IMR-90 (cell line): ENCODE results near the gene MCMBP. TPM values are rescaled to one million over a fixed set of nuclear protein-coding genes. Genes with fewer than 3 reads are reported as not detected.

Source experiments
- ATAC-seq: fragments of 200-7000 bp; cut with Tn5 transposase; 2 replicates; pipeline ENCODE4 v1.9.1; 2020; ENCODE audit warnings: low read depth, mild to moderate bottlenecking, moderate library complexity
- BruUV-seq: library from RNA; stranded (reverse); fragments of 400-500 nt; replicated peaks from 2 replicates; lab custom pipeline; 2021; lab: Mats Ljungman, UMichigan
- CTCF ChIA-PET: fragments of 300-600 bp; formaldehyde crosslinking; extraction: SDS; loops from one replicate; lab custom pipeline; 2021; ENCODE audit warnings: antibody characterized with exemption; lab: Yijun Ruan, JAX
- POLR2A ChIA-PET: fragments of 300-600 bp; sonication (Branson Sonifier 250); formaldehyde crosslinking; loops from one replicate; lab custom pipeline; 2022; ENCODE audit warnings: antibody characterized with exemption; ENCODE audit not compliant: unreplicated experiment; lab: Charles Lee
- DNase-seq: peaks from one replicate; pipeline ENCODE4 v3.0.0; 2013
- H2AFZ ChIP-seq: replicated peaks from 2 replicates; pipeline ENCODE3; 2013; ENCODE audit warnings: low read length, mild to moderate bottlenecking; ENCODE audit not compliant: poor library complexity
- H2AK5ac ChIP-seq: 2 replicates; pipeline ENCODE4 v1.6.1; 2013; ENCODE audit warnings: low read depth, low read length, inconsistent platforms
- H2AK9ac ChIP-seq: replicated peaks from 2 replicates; pipeline ENCODE3; 2013; ENCODE audit warnings: mild to moderate bottlenecking, low read depth, low read length, moderate library complexity; ENCODE audit not compliant: poor library complexity
- H2BK120ac ChIP-seq: 2 replicates; pipeline ENCODE4 v1.6.1; 2013; ENCODE audit warnings: low read depth, low read length, inconsistent platforms
- H2BK15ac ChIP-seq: 3 replicates; pipeline ENCODE4 v1.6.1; 2013; ENCODE audit warnings: low read depth, low read length, inconsistent platforms
- H2BK20ac ChIP-seq: 2 replicates; pipeline ENCODE4 v1.6.1; 2013; ENCODE audit warnings: low read depth, mild to moderate bottlenecking, inconsistent platforms, low read length, moderate library complexity
- H2BK5ac ChIP-seq: 2 replicates; pipeline ENCODE4 v1.6.1; 2013; ENCODE audit warnings: mild to moderate bottlenecking, low read depth, low read length, inconsistent platforms; ENCODE audit not compliant: poor library complexity, severe bottlenecking
- H3K14ac ChIP-seq: replicated peaks from 2 replicates; pipeline ENCODE4 v1.6.1; 2013; ENCODE audit warnings: low read depth, low read length, inconsistent platforms
- H3K18ac ChIP-seq: 2 replicates; pipeline ENCODE4 v1.6.1; 2013; ENCODE audit warnings: low read depth, low read length, control low read depth
- H3K23ac ChIP-seq: 2 replicates; pipeline ENCODE4 v1.6.1; 2013; ENCODE audit warnings: low read depth, low read length, inconsistent platforms
- H3K27ac ChIP-seq: 2 replicates; pipeline ENCODE4 v1.5.1; 2013; ENCODE audit warnings: mild to moderate bottlenecking, control low read depth, low read length; ENCODE audit not compliant: insufficient read depth
- H3K27me3 ChIP-seq: 2 replicates; pipeline ENCODE4 v1.6.1; 2013; ENCODE audit warnings: low read length; ENCODE audit not compliant: control insufficient read depth, insufficient read depth
- H3K36me3 ChIP-seq: 2 replicates; pipeline ENCODE4 v1.6.1; 2013; ENCODE audit warnings: low read length, mixed read lengths; ENCODE audit not compliant: control insufficient read depth, insufficient read depth
- H3K4ac ChIP-seq: 2 replicates; pipeline ENCODE4 v1.6.1; 2013; ENCODE audit warnings: low read depth, low read length, inconsistent platforms
- H3K4me1 ChIP-seq: 2 replicates; pipeline ENCODE4 v1.6.1; 2013; ENCODE audit warnings: low read length, mixed read lengths; ENCODE audit not compliant: control insufficient read depth, insufficient read depth
- H3K4me2 ChIP-seq: 2 replicates; pipeline ENCODE4 v1.6.1; 2013; ENCODE audit warnings: low read depth, mild to moderate bottlenecking, control low read depth, low read length, moderate library complexity
- H3K4me3 ChIP-seq: 2 replicates; pipeline ENCODE4 v1.5.1; 2013; ENCODE audit warnings: low read depth, mild to moderate bottlenecking, control low read depth, low read length, moderate library complexity; ENCODE audit not compliant: insufficient read depth
- H3K56ac ChIP-seq: 2 replicates; pipeline ENCODE4 v1.6.1; 2013; ENCODE audit warnings: low read length, inconsistent platforms; ENCODE audit not compliant: insufficient read depth; ENCODE audit errors: extremely low read depth
- H3K79me1 ChIP-seq, 2 experiments: 2 replicates each; pipeline ENCODE4 v1.6.1; 2013; ENCODE audit warnings: low read length in 2 of 2, inconsistent platforms in 1 of 2, low read depth in 1 of 2
- H3K9ac ChIP-seq: 2 replicates; pipeline ENCODE4 v1.6.1; 2013; ENCODE audit warnings: low read depth, low read length, control low read depth
- H3K9me1 ChIP-seq: 2 replicates; pipeline ENCODE4 v1.6.1; 2013; ENCODE audit warnings: low read length, inconsistent platforms; ENCODE audit not compliant: insufficient read depth
- H3K9me3 ChIP-seq: 2 replicates; pipeline ENCODE4 v1.6.1; 2013; ENCODE audit warnings: low read length; ENCODE audit not compliant: control insufficient read depth, insufficient read depth
- H4K20me1 ChIP-seq: 2 replicates; pipeline ENCODE4 v1.6.1; 2013; ENCODE audit warnings: low read length, inconsistent platforms; ENCODE audit not compliant: insufficient read depth
- H4K5ac ChIP-seq: 2 replicates; pipeline ENCODE4 v1.6.1; 2013; ENCODE audit warnings: mild to moderate bottlenecking, low read depth, low read length, control low read depth
- H4K8ac ChIP-seq, 2 experiments: 2 replicates each; pipeline ENCODE4 v1.6.1; 2013; ENCODE audit warnings: low read depth in 2 of 2, low read length in 2 of 2, control low read depth in 1 of 2, inconsistent platforms in 1 of 2
- H4K91ac ChIP-seq: 2 replicates; pipeline ENCODE4 v1.6.1; 2013; ENCODE audit warnings: low read depth, low read length, inconsistent platforms; ENCODE audit not compliant: insufficient read depth
- MAFK ChIP-seq: IDR thresholded peaks from 2 replicates; pipeline ENCODE4 v1.6.1; 2012; ENCODE audit warnings: low read depth, low read length, improper control_type of control experiment
- RCOR1 ChIP-seq: IDR thresholded peaks from 2 replicates; pipeline ENCODE4 v1.6.1; 2012; ENCODE audit warnings: mild to moderate bottlenecking, low read length, improper control_type of control experiment; ENCODE audit not compliant: insufficient replicate concordance
- WGBS, 2 experiments: methylation state at CpG; one replicate each; pipeline versions ENCODE4 v1.1.5 to v1.1.7; 2013; ENCODE audit warnings: missing lambda C conversion rate in 2 of 2; ENCODE audit not compliant: insufficient read length in 1 of 2; ENCODE audit errors: extremely low coverage in 2 of 2; 5-methylcytosine and 5-hydroxymethylcytosine counted together
- dilution Hi-C: fragments of 300-500 bp; cut with HindIII; formaldehyde crosslinking; loops from one replicate; pipeline ENCODE4 v1.14.3; 2018; ENCODE audit warnings: low sequenced_read_pairs; ENCODE audit not compliant: unreplicated experiment
- in situ Hi-C: fragments of 300-500 bp; cut with MboI; formaldehyde crosslinking; loops from 3 replicates; pipeline ENCODE4 v1.14.3; 2019; ENCODE audit warnings: low sequenced_read_pairs, inconsistent platforms, mixed read lengths
- intact Hi-C: fragments of 100-400 bp; cut with micrococcal nuclease; formaldehyde crosslinking; loops from 2 replicates; pipeline ENCODE4 v1.10.0; 2022
- polyA plus RNA-seq, 3 experiments: library from polyadenylated mRNA; depleted of rRNA; stranded (reverse); fragments of >200 nt; gene quantifications; 2 replicates each; pipeline ENCODE4 v1.2.3, GENCODE V29; 2012; ENCODE audit warnings: low replicate concordance in 1 of 3
- total RNA-seq: library from RNA; depleted of rRNA; stranded (reverse); fragments of >200 nt; gene quantifications from 2 replicates; pipeline ENCODE4 v1.2.3, GENCODE V29; 2012
- TF ChIP-seq, protein P1 (sequence below): fragments of 150-350 bp; IDR thresholded peaks from 2 replicates; pipeline ENCODE4 v1.6.1; 2016; ENCODE audit warnings: low read depth, mild to moderate bottlenecking, low read length, moderate library complexity, borderline replicate concordance

Gene MCMBP
- total and polyA plus RNA-seq, 2 of the 4 experiments (the other 2 are of a cell fraction): 39.0 to 59.9 TPM

DNA sequence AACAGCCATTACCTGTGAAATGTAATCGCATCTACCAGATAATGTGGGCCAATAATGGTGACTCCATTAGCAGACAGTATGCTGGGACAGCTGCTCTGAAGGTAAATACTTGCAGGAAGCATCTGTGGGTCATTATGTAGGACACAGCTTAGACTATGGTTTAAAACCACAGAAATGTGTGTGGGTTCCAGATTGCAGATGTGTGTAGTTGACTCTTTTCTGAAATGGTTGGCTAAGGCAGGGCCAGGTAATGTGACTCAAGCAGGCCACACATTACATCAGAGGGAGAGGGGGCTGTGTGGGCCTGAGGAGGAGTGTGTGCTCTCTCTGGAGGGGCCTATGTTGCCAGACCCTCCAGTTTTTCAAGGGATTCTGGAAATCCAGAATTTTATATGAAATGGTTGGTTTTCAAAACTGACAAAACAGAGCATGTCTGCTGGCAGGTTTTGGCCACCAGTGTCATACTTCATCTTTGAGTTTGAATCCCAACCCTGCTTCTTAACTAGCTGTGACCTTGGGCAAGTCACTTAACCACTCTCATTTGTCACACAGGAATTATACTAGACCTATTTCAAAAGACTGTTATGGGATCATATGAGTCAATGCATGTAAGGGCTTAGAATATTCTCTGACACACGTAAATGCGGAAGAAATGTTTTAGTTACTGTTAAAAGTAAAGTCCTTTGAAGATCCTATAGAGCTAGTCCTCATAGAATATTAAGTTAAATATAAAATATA, 64.5 kb downstream of the MCMBP start (continued):
- no peak for TF ChIP-seq RCOR1

DNA sequence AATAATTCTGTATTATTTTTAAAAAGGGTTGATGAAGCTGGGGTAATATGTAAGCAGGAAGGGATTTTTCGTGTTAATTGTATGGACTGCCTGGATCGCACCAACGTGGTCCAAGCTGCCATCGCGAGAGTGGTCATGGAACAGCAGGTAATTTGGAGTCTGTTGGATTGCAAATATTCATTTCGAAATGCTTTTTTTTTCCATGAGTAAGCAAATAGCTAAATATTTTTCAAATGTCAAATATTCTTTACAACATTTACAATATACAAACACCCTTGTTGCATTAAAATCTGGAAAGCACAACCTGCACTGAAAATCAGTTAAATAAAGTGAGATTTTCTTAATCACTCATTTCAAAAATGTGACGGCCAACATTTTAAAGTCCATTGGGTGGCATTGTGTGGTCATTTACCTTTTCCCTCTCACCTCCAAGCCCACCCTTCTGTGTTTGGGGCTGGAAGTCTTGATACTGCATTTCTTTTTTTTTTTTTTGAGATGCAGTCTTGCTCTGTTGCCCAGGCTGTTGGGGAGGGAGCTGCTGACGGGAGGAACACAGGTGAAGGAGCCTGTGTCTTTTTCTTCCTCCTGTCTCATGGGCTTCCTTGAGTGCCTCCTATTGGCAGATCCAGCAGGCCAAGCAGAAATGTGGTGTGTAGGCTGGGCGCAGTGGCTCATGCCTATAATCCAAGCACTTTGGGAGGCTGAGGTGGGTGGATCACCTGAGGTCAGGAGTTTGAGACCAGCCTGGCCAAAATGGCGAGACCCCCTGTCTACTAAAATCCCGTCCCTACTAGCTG, 66.1 kb downstream of the MCMBP start:
- H3K14ac ChIP-seq: no peak overlapping the region
- no peaks in the 10 kb centered on the region; the same call in 1 of the 2 replicates for H3K4me1 ChIP-seq
- H3K9me1 ChIP-seq: peaks cover 9% of the 10 kb centered on the region
- no peaks in the 10 kb centered on the region; the same call in 1 of the 2 replicates for H3K36me3 ChIP-seq
- no peak overlapping the region for H2BK20ac ChIP-seq
- H3K9ac ChIP-seq: no peak overlapping the region
- H2AFZ ChIP-seq: no peak overlapping the region
- no peak overlapping the region for H3K56ac ChIP-seq
- H4K91ac ChIP-seq: no peak overlapping the region
- ChIA-PET CTCF (interaction anchor here (0.7 to 1.7 kb wide), 2 partner anchors 56 to 77 kb away, joined by 3 to 7 read pairs; no protein-coding TSS in a partner anchor), POLR2A (no interaction called here)
- H2BK5ac ChIP-seq: no peak overlapping the region
- H3K9me3 ChIP-seq: no peaks in the 10 kb centered on the region
- no peak for DNase-seq
- TF ChIP-seq, protein P1, sequence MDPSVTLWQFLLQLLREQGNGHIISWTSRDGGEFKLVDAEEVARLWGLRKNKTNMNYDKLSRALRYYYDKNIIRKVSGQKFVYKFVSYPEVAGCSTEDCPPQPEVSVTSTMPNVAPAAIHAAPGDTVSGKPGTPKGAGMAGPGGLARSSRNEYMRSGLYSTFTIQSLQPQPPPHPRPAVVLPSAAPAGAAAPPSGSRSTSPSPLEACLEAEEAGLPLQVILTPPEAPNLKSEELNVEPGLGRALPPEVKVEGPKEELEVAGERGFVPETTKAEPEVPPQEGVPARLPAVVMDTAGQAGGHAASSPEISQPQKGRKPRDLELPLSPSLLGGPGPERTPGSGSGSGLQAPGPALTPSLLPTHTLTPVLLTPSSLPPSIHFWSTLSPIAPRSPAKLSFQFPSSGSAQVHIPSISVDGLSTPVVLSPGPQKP: no peak
- TF ChIP-seq MAFK: peak; percentile 46; the same call in 1 of the 2 replicates
- H3K4me3 ChIP-seq: no peak overlapping the region
- H2AK5ac ChIP-seq: no peak overlapping the region; the same call in 1 of the 2 replicates
- H3K18ac ChIP-seq: no peak overlapping the region; the same call in 1 of the 2 replicates
- intact Hi-C loops: no loop called here
- H2BK120ac ChIP-seq: no peak overlapping the region
- H3K4me2 ChIP-seq: no peak overlapping the region
- H3K27ac ChIP-seq: no peak overlapping the region
- no peak for ATAC-seq
- dilution Hi-C loops: no loop called here
- H4K20me1 ChIP-seq: no peaks in the 10 kb centered on the region
- no peak overlapping the region for H4K5ac ChIP-seq
- H3K23ac ChIP-seq: no peak overlapping the region
- no peak overlapping the region for H4K8ac ChIP-seq
- no peak overlapping the region for H2BK15ac ChIP-seq
- H3K4ac ChIP-seq: no peak overlapping the region
- no peak overlapping the region for H2AK9ac ChIP-seq
- H3K79me1 ChIP-seq: no peaks in the 10 kb centered on the region
- BruUV-seq: no TSS peak
- 80% methylated on average over 1 of the region's 11 CpGs; no CpG with 5 or more reads in 1 of the 2 experiments for WGBS, 2 experiments
- H3K27me3 ChIP-seq: no peaks in the 10 kb centered on the region
- in situ Hi-C loops: no loop called here
